ENCODE results near the gene COL18A1.
"Not testable (repeated sequence)": the region's sequence is repeated elsewhere in the genome, so short reads cannot be mapped to it uniquely, and the experiment has no call there.

Gene COL18A1

GRCh38 chr21:45432575-45433255 lies 27.8 kb downstream of the COL18A1 start:
- DNase-seq (ENCODE audit: insufficient read length, low spot score) (no peak), FAIRE-seq (no peak)
- no peak for TF ChIP-seq POLR2A (IDR thresholded peaks at IDR 0.05; ENCODE audit: low read depth, low read length)

DNA sequence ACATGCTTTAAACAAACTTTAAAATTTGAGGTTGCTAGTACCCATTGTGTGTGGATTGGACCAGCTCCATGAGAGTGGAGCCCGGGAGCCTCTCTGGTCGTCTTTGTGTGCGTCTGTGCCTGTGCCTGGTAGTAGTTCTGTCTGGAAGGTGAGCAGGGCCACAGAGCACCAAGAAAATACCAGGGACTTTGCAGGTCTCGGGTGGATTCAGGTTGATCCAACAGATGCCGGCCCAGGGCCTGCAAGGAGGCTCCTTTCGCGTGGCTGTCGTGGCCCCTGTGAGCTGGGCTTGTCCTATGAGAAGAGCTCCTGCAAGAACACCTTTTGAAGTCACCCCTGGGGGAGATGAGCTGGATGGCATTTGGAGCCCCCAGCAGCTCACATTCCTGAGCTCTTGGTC lies 28.3 kb downstream of the COL18A1 start:
- DNase-seq (ENCODE audit: insufficient read length, low spot score) (no peak), FAIRE-seq (no peak)
- TF ChIP-seq POLR2A (IDR thresholded peaks at IDR 0.05; ENCODE audit: low read depth, low read length): no peak

- no peak for TF ChIP-seq POLR2A (IDR thresholded peaks at IDR 0.05; ENCODE audit: low read depth, low read length)
- FAIRE-seq: no peak
- DNase-seq (ENCODE audit: insufficient read length, low spot score): no peak
Observed at GRCh38 chr21:45433911-45434644, 29.1 kb downstream of the COL18A1 start.

DNA sequence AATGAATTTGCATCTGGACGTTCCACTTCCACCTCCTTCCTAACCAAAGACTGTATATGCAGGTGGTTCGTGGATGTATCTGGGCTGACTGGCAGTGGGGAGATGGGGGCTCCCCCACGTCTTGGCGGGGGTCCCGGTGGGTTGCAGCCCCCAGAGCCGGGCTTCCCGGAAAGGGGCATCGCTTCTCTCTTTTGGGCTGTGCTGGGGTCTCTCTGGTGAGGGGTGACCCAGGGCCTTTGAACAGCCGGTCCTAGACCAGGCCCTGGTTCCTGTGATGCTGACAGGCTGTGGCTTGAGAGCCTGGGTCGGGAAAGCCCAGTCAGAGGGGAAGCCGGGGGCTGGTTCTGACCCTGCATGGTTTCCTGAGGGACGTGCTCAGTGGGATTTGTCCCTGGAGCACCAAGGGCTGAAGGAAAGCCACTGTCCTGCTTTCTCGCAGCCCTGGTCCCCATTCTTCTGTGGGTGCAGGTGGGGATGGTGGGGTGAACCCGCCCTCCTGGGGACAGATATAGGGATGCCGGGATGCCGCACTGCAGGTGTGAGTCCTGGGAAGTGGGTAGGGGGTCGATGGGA lies 29.8 kb downstream of the COL18A1 start:
- no peak for TF ChIP-seq POLR2A (IDR thresholded peaks at IDR 0.05; ENCODE audit: low read depth, low read length)
- no peak for DNase-seq (ENCODE audit: insufficient read length, low spot score)
- no peak for FAIRE-seq

DNA sequence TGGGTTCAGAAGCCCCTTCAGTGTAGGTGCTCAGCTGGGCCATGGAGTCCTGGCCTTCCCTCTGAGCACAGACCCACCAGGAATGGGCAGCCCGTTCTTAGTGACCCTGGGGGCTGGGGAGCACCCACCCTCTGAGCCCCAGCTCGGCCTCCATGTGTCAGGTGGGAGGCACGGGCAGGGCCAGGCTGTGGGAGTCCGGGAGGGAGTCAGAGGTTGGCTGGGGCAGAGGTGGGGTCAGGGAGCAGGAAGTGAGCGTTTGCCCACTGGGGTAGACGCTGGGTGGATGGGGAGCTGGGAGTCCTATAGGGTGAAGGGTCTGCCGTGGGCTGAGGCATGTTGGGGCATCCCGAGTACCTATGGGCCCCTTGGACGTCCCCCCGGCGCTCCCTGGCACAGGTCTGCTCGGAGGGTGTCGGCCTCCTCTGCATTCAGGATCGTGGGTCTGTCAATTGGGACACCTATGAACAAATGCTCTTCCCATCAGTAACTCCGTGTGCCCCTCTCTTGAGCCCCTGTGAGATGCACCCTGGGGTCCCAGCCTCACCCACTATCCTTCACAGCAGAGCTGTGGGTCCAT lies 30.5 kb downstream of the COL18A1 start:
- no peak for TF ChIP-seq POLR2A (IDR thresholded peaks at IDR 0.05; ENCODE audit: low read depth, low read length)
- no peak for FAIRE-seq
- no peak for DNase-seq (ENCODE audit: insufficient read length, low spot score)

- FAIRE-seq (no peak), DNase-seq (ENCODE audit: insufficient read length, low spot score) (no peak)
- no peak for TF ChIP-seq POLR2A (IDR thresholded peaks at IDR 0.05; ENCODE audit: low read depth, low read length)
Observed at GRCh38 chr21:45436351-45437065, 31.5 kb downstream of the COL18A1 start.

- FAIRE-seq; DNase-seq (ENCODE audit: insufficient read length, low spot score): not testable (repeated sequence)
Observed at GRCh38 chr21:45437844-45438243, 32.9 kb downstream of the COL18A1 start.

DNA sequence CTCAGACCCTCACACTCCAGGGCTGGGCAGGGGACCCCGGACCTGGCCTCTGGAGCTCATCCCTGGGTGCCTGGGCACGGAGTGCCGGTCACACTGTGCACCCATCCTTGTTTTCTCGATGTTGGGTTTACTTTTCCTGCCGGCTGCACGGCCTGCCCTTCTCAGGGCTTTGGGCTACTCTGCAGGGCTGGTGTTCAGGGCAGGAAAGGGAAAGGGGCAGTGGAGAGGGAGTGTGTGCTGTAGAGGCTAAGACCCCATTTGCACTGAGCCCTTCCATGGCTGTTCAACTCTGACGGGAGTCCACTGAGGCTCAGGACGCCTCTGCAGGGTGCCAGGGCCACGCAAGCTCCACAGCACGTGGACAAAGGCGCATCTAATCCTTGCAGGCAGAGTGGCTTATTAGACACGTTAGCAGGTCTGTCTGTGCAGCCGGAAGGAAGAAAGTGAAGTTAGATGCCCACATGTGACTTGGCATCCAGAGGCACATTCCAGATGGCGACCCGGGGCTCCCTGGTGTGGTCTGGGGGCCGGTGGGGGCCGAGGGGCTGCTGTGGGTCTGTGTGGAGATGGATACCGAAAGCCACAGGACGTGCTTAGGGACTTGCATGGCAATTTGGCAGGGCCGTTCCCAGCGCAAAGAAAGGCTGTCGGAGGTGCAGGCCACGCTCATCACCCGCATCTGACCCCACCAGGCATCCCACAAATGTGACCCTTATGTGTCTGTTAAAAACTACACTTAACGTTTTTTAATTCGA lies 33.6 kb downstream of the COL18A1 start:
- no peak for TF ChIP-seq POLR2A (IDR thresholded peaks at IDR 0.05; ENCODE audit: low read depth, low read length)
- DNase-seq (ENCODE audit: insufficient read length, low spot score) (no peak), FAIRE-seq (no peak)

GRCh38 chr21:45439161-45439872 lies 34.4 kb downstream of the COL18A1 start:
- TF ChIP-seq POLR2A (IDR thresholded peaks at IDR 0.05; ENCODE audit: low read depth, low read length): no peak
- DNase-seq (ENCODE audit: insufficient read length, low spot score) (peak; percentile 97), FAIRE-seq (no peak)

DNA sequence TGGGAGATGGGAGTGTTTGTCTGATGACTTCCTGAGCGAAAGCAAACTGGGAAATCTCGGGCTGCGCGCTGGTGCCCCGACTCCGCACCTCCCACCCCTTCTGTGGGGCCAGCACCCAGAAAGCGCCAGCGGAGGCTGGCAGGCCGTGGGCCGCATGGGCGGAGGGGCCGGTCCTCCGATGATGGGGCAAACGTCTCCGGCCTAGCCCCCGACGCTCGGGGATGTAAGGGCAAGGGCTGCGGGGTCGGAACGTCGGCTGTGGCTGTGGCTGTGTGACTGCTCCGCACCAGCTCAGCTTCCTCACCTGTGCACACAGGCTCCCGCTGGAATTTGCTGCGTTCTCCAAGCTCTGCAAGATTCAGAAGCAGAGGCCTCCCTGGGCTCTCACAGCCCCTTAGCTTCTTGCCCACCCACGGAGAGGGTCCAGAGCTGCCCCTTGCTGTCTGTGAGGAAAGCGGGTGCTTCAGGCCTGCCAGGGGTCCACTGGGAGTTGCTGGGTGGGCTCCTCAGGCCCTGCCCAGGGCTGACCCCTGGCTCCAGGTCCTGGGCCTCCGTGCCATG lies 35.0 kb downstream of the COL18A1 start:
- DNase-seq (ENCODE audit: insufficient read length, low spot score) (no peak), FAIRE-seq (no peak)
- TF ChIP-seq POLR2A (IDR thresholded peaks at IDR 0.05; ENCODE audit: low read depth, low read length): no peak

DNA sequence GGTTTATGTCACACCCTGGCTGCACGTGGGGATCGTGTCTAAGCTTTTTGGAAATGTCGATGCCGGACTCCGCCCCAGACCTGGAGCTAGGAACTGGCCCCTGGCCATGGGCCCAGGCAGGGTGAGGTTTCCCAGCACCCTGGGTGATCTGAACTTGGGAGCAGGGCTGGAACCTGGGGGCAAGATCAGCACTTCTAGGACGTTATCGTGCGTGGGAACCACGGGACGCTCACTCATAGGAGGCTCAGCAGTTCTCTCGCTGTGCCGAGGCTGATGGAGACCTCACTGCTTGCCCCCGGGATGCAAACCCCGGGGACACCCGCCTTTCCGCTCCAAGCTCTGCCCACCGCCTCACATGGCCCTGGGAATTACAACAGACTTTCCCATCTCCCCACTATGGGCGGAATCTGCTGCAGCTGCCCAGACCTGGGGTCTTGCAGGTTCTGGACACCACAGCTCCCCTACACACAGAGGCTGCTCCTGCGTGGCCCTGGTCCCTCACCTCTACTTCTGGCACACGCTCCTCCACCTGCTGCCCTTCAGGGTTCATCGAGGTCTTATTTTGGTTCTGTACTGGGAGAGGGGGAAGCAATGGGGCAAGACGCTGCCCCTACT lies 35.9 kb downstream of the COL18A1 start:
- TF ChIP-seq POLR2A (IDR thresholded peaks at IDR 0.05; ENCODE audit: low read depth, low read length): no peak
- no peak for FAIRE-seq

More for the DNA sequence above, 35.9 kb downstream of the COL18A1 start:
- no peak for DNase-seq (ENCODE audit: insufficient read length, low spot score)
